H1 (cell line): Measurements from ENCODE around the gene NECTIN1. TPM values are rescaled to one million over a fixed set of nuclear protein-coding genes. Genes with fewer than 3 reads are reported as not detected.
A peak's percentile ranks its signal among the peaks of the same experiment; 100 is the strongest.

ENCODE experiments used
- CTCF ChIA-PET: fragments of 300-600 bp; sonication (Branson Sonifier 250); formaldehyde crosslinking; loops from one replicate; lab custom pipeline; 2021; ENCODE audit not compliant: partially characterized antibody; lab: Charles Lee
- POLR2A ChIA-PET: fragments of 300-600 bp; sonication (Branson Sonifier 250); formaldehyde crosslinking; loops from one replicate; lab custom pipeline; 2021; ENCODE audit warnings: inconsistent platforms; ENCODE audit not compliant: partially characterized antibody; lab: Charles Lee
- DNase-seq, 2 experiments: peaks; one replicate each; pipeline versions ENCODE4 v3.0.0 to v3.0.0-alpha.2; 2010 to 2022; ENCODE audit warnings: low spot score in 2 of 2, low read depth in 1 of 2, mixed read lengths in 1 of 2
- FAIRE-seq: peaks from 2 replicates; lab custom pipeline; 2011; peaks lifted over from hg19 to GRCh38; lab: Jason Lieb, UNC
- H2AFZ ChIP-seq: 2 replicates; pipeline ENCODE4 v1.8.1; 2012; ENCODE audit warnings: low read length, inconsistent platforms
- H2AK5ac ChIP-seq: 2 replicates; pipeline ENCODE4 v1.6.1; 2013; ENCODE audit warnings: low read depth, low read length
- H2BK120ac ChIP-seq: replicated peaks from 2 replicates; pipeline ENCODE3; 2013; ENCODE audit warnings: low read depth, low read length, inconsistent platforms
- H2BK12ac ChIP-seq: 2 replicates; pipeline ENCODE4 v1.6.1; 2013; ENCODE audit warnings: low read depth, low read length
- H2BK15ac ChIP-seq: 2 replicates; pipeline ENCODE4 v1.6.1; 2013; ENCODE audit warnings: low read length
- H2BK20ac ChIP-seq: 2 replicates; pipeline ENCODE4 v1.6.1; 2013; ENCODE audit warnings: low read length
- H2BK5ac ChIP-seq: 2 replicates; pipeline ENCODE4 v1.6.1; 2013; ENCODE audit warnings: low read depth, low read length
- H3K14ac ChIP-seq: 2 replicates; pipeline ENCODE4 v1.6.1; 2013; ENCODE audit warnings: inconsistent platforms; ENCODE audit not compliant: insufficient read length
- H3K18ac ChIP-seq: 2 replicates; pipeline ENCODE4 v1.6.1; 2013; ENCODE audit warnings: low read length; ENCODE audit errors: extremely low read depth
- H3K23ac ChIP-seq: 2 replicates; pipeline ENCODE4 v1.6.1; 2013; ENCODE audit warnings: inconsistent platforms; ENCODE audit not compliant: insufficient read length
- H3K23me2 ChIP-seq: 2 replicates; pipeline ENCODE4 v1.6.1; 2013; ENCODE audit warnings: low read depth, low read length
- H3K27ac ChIP-seq: 2 replicates; pipeline ENCODE4 v1.6.1; 2011; ENCODE audit warnings: low read depth, low read length, inconsistent platforms
- H3K27me3 ChIP-seq, 4 experiments: replicated peaks in 1 of 4; 1 replicate in 1 of 4; 2 replicates in 3 of 4; pipeline versions ENCODE4 v1.6.1 to v1.8.1; 2011 to 2013; ENCODE audit warnings: low read length in 3 of 4, mild to moderate bottlenecking in 3 of 4, inconsistent platforms in 2 of 4, mixed read lengths in 2 of 4, moderate library complexity in 1 of 4; ENCODE audit not compliant: control insufficient read depth in 3 of 4, insufficient read depth in 3 of 4; ENCODE audit errors: extremely low read depth in 1 of 4
- H3K36me3 ChIP-seq, 4 experiments: 2 replicates each; pipeline versions ENCODE4 v1.6.1 to v1.8.1; 2011 to 2013; ENCODE audit warnings: mild to moderate bottlenecking in 4 of 4, low read length in 3 of 4, moderate library complexity in 2 of 4, control low read depth in 1 of 4, inconsistent platforms in 1 of 4; ENCODE audit not compliant: insufficient read depth in 4 of 4, control insufficient read depth in 2 of 4
- H3K4ac ChIP-seq: replicated peaks from 2 replicates; pipeline ENCODE3; 2013; ENCODE audit warnings: low read length, low read depth, mixed read lengths, inconsistent platforms; ENCODE audit not compliant: insufficient read length
- H3K4me1 ChIP-seq, 4 experiments: replicated peaks in 1 of 4; 1 replicate in 1 of 4; 2 replicates in 3 of 4; pipeline versions ENCODE4 v1.6.1 to v1.8.1; 2011 to 2013; ENCODE audit warnings: low read length in 3 of 4, inconsistent platforms in 2 of 4, mixed read lengths in 1 of 4; ENCODE audit not compliant: insufficient read depth in 4 of 4, control insufficient read depth in 3 of 4
- H3K4me2 ChIP-seq, 2 experiments: 2 replicates each; pipeline versions ENCODE4 v1.6.1 to v1.8.1; 2011 to 2013; ENCODE audit warnings: low read depth in 2 of 2, low read length in 2 of 2, control low read depth in 1 of 2, inconsistent platforms in 1 of 2, mild to moderate bottlenecking in 1 of 2; ENCODE audit not compliant: insufficient read depth in 1 of 2
- H3K4me3 ChIP-seq, 4 experiments: fragments of 200-600, 300-600 bp in 1 of 4; sonication (generic), shearing (Covaris generic), sonication (Bioruptor Twin) in 1 of 4; 2 replicates each; pipeline versions ENCODE4 v1.5.1 to v1.8.1; 2011 to 2016; ENCODE audit warnings: low read length in 4 of 4, low read depth in 3 of 4, control low read depth in 2 of 4, inconsistent platforms in 2 of 4, mild to moderate bottlenecking in 2 of 4, mixed read lengths in 1 of 4, moderate library complexity in 1 of 4; ENCODE audit not compliant: insufficient read depth in 2 of 4; ENCODE audit errors: extremely low read depth in 1 of 4
- H3K56ac ChIP-seq: replicated peaks from 2 replicates; pipeline ENCODE3; 2013; ENCODE audit warnings: low read depth, mild to moderate bottlenecking, mixed read lengths, low read length, inconsistent platforms; ENCODE audit not compliant: insufficient read length
- H3K79me1 ChIP-seq: 2 replicates; pipeline ENCODE4 v1.6.1; 2013; ENCODE audit warnings: low read depth, low read length, control low read depth
- H3K79me2 ChIP-seq, 2 experiments: 2 replicates each; pipeline versions ENCODE4 v1.6.1 to v1.8.1; 2012 to 2013; ENCODE audit warnings: low read length in 2 of 2, mild to moderate bottlenecking in 2 of 2, inconsistent platforms in 1 of 2; ENCODE audit not compliant: insufficient read depth in 2 of 2, control insufficient read depth in 1 of 2
- H3K9ac ChIP-seq, 4 experiments: replicated peaks in 1 of 4; 1 replicate in 1 of 4; 2 replicates in 3 of 4; pipeline versions ENCODE4 v1.6.1 to v1.8.1; 2011 to 2013; ENCODE audit warnings: low read depth in 3 of 4, low read length in 3 of 4, control low read depth in 2 of 4, mild to moderate bottlenecking in 2 of 4, moderate library complexity in 2 of 4, inconsistent platforms in 1 of 4; ENCODE audit errors: extremely low read depth in 1 of 4
- H3K9me3 ChIP-seq, 2 experiments: 2 replicates each; pipeline versions ENCODE4 v1.6.1 to v1.8.1; 2012 to 2013; ENCODE audit warnings: mild to moderate bottlenecking in 2 of 2, moderate library complexity in 2 of 2, control low read depth in 1 of 2, inconsistent platforms in 1 of 2, low read depth in 1 of 2, low read length in 1 of 2, mixed read lengths in 1 of 2; ENCODE audit not compliant: insufficient read depth in 2 of 2
- H4K20me1 ChIP-seq, 2 experiments: replicated peaks in 1 of 2; 2 replicates each; pipeline versions ENCODE3 to v1.8.1; 2011 to 2013; ENCODE audit warnings: inconsistent platforms in 2 of 2, low read length in 2 of 2, mild to moderate bottlenecking in 1 of 2; ENCODE audit not compliant: insufficient read depth in 2 of 2, control insufficient read depth in 1 of 2
- H4K5ac ChIP-seq: 2 replicates; pipeline ENCODE4 v1.6.1; 2013; ENCODE audit warnings: low read length, low read depth, mixed read lengths, inconsistent platforms; ENCODE audit not compliant: insufficient read length
- H4K8ac ChIP-seq: 2 replicates; pipeline ENCODE4 v1.8.0; 2013; ENCODE audit warnings: mild to moderate bottlenecking, moderate library complexity, low read length, inconsistent platforms; ENCODE audit not compliant: insufficient read depth; ENCODE audit errors: extremely low read depth
- H4K91ac ChIP-seq: replicated peaks from 2 replicates; pipeline ENCODE3; 2013; ENCODE audit warnings: low read length, mixed read lengths, inconsistent platforms; ENCODE audit not compliant: insufficient read length
- ASH2L ChIP-seq: fragments of 200-600, 300-600 bp; sonication (generic); IDR thresholded peaks from one replicate; pipeline ENCODE4 v1.7.1; 2017; ENCODE audit warnings: low read length
- CHD1 ChIP-seq: IDR thresholded peaks from 2 replicates; pipeline ENCODE4 v1.6.1; 2012; ENCODE audit warnings: low read depth, low read length, improper control_type of control experiment
- CREB1 ChIP-seq: IDR thresholded peaks from 2 replicates; pipeline ENCODE4 v1.6.1; 2012; ENCODE audit warnings: inconsistent platforms
- EGR1 ChIP-seq: IDR thresholded peaks from 2 replicates; pipeline ENCODE4 v1.6.1; 2011; ENCODE audit warnings: low read depth, low read length, borderline replicate concordance
- EP300 ChIP-seq, 2 experiments: IDR thresholded peaks; 1 replicate in 1 of 2; 2 replicates in 1 of 2; pipeline ENCODE4 v1.6.1; 2011 to 2012; ENCODE audit warnings: low read depth in 2 of 2, low read length in 2 of 2, mild to moderate bottlenecking in 2 of 2, borderline replicate concordance in 1 of 2, inconsistent platforms in 1 of 2, moderate library complexity in 1 of 2
- GTF2F1 ChIP-seq: IDR thresholded peaks from 2 replicates; pipeline ENCODE4 v1.6.1; 2012; ENCODE audit warnings: low read depth, low read length, improper control_type of control experiment, borderline replicate concordance
- JUND ChIP-seq: IDR thresholded peaks from 2 replicates; pipeline ENCODE4 v1.6.1; 2011; ENCODE audit warnings: mild to moderate bottlenecking, improper control_type of control experiment, low read length
- MAFK ChIP-seq: IDR thresholded peaks from 2 replicates; pipeline ENCODE4 v1.6.1; 2012; ENCODE audit warnings: low read depth, mild to moderate bottlenecking, improper control_type of control experiment, low read length
- SP4 ChIP-seq: IDR thresholded peaks from 2 replicates; pipeline ENCODE4 v1.6.1; 2012; ENCODE audit warnings: low read length, inconsistent platforms
- TAF1 ChIP-seq: IDR thresholded peaks from 2 replicates; pipeline ENCODE4 v1.6.1; 2011; ENCODE audit warnings: mild to moderate bottlenecking, low read depth, low read length
- TAF7 ChIP-seq: optimal IDR thresholded peaks from 2 replicates; pipeline ENCODE3; 2011; ENCODE audit warnings: low read depth, mild to moderate bottlenecking, inconsistent platforms, low read length, moderate library complexity, borderline replicate concordance
- TBP ChIP-seq: IDR thresholded peaks from 2 replicates; pipeline ENCODE4 v1.6.1; 2011; ENCODE audit warnings: low read depth, low read length, improper control_type of control experiment
- ZNF274 ChIP-seq: IDR thresholded peaks from 2 replicates; pipeline ENCODE4 v1.7.0; 2012; ENCODE audit warnings: low read length, borderline replicate concordance; ENCODE audit errors: extremely low read depth
- WGBS, 2 experiments: shearing (Covaris generic) in 1 of 2; methylation state at CpG; one replicate each; pipeline versions ENCODE4 v1.1.6 to v1.1.7; 2013 to 2015; ENCODE audit warnings: low lambda C conversion rate in 2 of 2, mixed read lengths in 2 of 2, inconsistent platforms in 1 of 2, low coverage in 1 of 2, missing lambda C conversion rate in 1 of 2; ENCODE audit not compliant: insufficient replicate concordance in 2 of 2, insufficient coverage in 1 of 2, insufficient read length in 1 of 2; ENCODE audit errors: extremely low coverage in 1 of 2, missing lambda C conversion rate in 1 of 2; 5-methylcytosine and 5-hydroxymethylcytosine counted together
- polyA plus RNA-seq, 7 experiments: library from polyadenylated mRNA; depleted of rRNA in 3 of 7; stranded (reverse) in 5 of 7; unstranded in 2 of 7; fragments of >200 nt in 5 of 7; fragments of 200-250 nt in 2 of 7; gene quantifications; 1 replicate in 5 of 7; 2 replicates in 1 of 7; 4 replicates in 1 of 7; pipeline versions ENCODE4 v1.2.1 to v1.2.3, GENCODE V29; 2011 to 2013; ENCODE audit warnings: missing spikeins in 2 of 7, mixed read lengths in 2 of 7
- total RNA-seq: library from RNA; stranded (reverse); fragmentation: NEBNext Ultra II Directional; extraction: Animal tissue kit (Norgen Biotek cat#: 25700); gene quantifications from 2 replicates; pipeline ENCODE4 v1.2.1, GENCODE V29; 2021
- TF ChIP-seq, protein P1 (sequence below): IDR thresholded peaks from 2 replicates; pipeline ENCODE4 v1.6.1; 2011; ENCODE audit warnings: low read depth, mild to moderate bottlenecking, low read length; ENCODE audit not compliant: insufficient read depth

NECTIN1 gene
- total and polyA plus RNA-seq, 2 of the 8 experiments (the other 6 are each of a cell fraction or from before 2014, with no cell fraction given), result 43.2 to 97.7 TPM

DNA sequence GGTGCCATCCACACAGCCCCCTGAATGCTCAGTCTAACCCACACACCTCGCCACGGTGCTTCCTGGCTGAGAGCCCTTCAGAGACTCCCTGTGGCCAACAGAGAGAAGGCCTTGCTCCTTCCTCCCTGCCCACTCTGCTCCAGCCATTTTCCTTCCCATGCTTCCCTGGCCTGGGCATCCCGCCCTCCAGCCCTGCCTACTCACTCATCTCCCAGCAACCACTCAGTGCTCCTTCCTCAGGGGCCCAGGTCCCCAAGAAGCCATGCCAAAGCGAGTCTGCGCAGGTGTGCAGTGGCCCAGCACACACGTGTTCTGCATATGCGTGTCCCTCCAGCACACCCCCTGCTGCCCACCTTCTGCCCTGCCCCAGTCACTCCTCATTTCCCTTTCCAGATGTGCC is 56.4 kb downstream of the NECTIN1 start:
- H2AK5ac ChIP-seq, result no peak overlapping the region
- peaks cover 12 to 34% (median 31%) of the 10 kb centered on the region in 4 experiments for H3K36me3 ChIP-seq
- no peak overlapping the region for H3K18ac ChIP-seq
- H3K4ac ChIP-seq, result no peak overlapping the region
- peak overlapping the region; percentile 10 for H4K91ac ChIP-seq
- peaks cover 0 to 3% of the 10 kb centered on the region in 2 experiments; a peak in 3 of 4 replicates for H3K9me3 ChIP-seq
- TF ChIP-seq SP4 (no peak), ZNF274 (no peak), EGR1 (no peak), MAFK (no peak), ASH2L (no peak), CHD1 (no peak), TAF1 (no peak), CREB1 (no peak), TAF7 (no peak), JUND (no peak), EP300 (IDR thresholded peaks at IDR 0.05; ENCODE audit: borderline replicate concordance in 1 of 2, low read depth in 2 of 2, low read length in 2 of 2) (no peak), GTF2F1 (no peak), TBP (no peak)
- TF ChIP-seq, protein P1, sequence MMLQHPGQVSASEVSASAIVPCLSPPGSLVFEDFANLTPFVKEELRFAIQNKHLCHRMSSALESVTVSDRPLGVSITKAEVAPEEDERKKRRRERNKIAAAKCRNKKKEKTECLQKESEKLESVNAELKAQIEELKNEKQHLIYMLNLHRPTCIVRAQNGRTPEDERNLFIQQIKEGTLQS, result no peak
- H3K23me2 ChIP-seq, result no peaks in the 10 kb centered on the region
- no peak overlapping the region for H2BK12ac ChIP-seq
- no peak overlapping the region for H2BK120ac ChIP-seq
- no peak overlapping the region for H3K9ac ChIP-seq
- H3K4me1 ChIP-seq, result no peaks in the 10 kb centered on the region; a peak in 3 of 7 replicates
- no peaks in the 10 kb centered on the region for H3K79me2 ChIP-seq
- peaks cover 14 to 23% of the 10 kb centered on the region in 2 experiments for H4K20me1 ChIP-seq
- no peak overlapping the region for H3K56ac ChIP-seq
- H4K8ac ChIP-seq, result no peak overlapping the region
- H3K79me1 ChIP-seq, result no peaks in the 10 kb centered on the region
- H3K23ac ChIP-seq, result no peak overlapping the region
- H3K4me3 ChIP-seq, result no peak overlapping the region
- H2AFZ ChIP-seq, result no peak overlapping the region
- POLR2A ChIA-PET, result interaction anchor here (1.4 kb wide), 1 partner anchor 20 kb away, joined by 3 read pairs; no protein-coding TSS in a partner anchor
- WGBS, 2 experiments, result 88% methylated on average over 7 of the region's 7 CpGs; no CpG with 5 or more reads in 1 of the 2 experiments
- no peak overlapping the region for H3K27ac ChIP-seq
- H3K4me2 ChIP-seq, result no peak overlapping the region
- DNase-seq (no peak), FAIRE-seq (no peak)
- no peak overlapping the region for H2BK5ac ChIP-seq
- no peaks in the 10 kb centered on the region for H3K27me3 ChIP-seq
- H2BK20ac ChIP-seq, result no peak overlapping the region
- no peak overlapping the region for H4K5ac ChIP-seq
- CTCF ChIA-PET, result interaction anchor here (0.5 to 2.1 kb wide), 7 partner anchors 10 to 98 kb away, joined by 3 to 12 read pairs (median 3); no protein-coding TSS in a partner anchor
- no peak overlapping the region for H2BK15ac ChIP-seq
- no peak overlapping the region for H3K14ac ChIP-seq
